B cell (primary cell): ENCODE results near the gene NLRX1. TPM values are rescaled to one million over a fixed set of nuclear protein-coding genes. Genes with fewer than 3 reads are reported as not detected.
"Not testable (repeated sequence)": the region's sequence is repeated elsewhere in the genome, so short reads cannot be mapped to it uniquely, and the experiment has no call there.

Experiments
- ATAC-seq: fragments of 200-7000 bp; cut with Tn5 transposase; one replicate; pipeline ENCODE4 v1.10.0; 2021; ENCODE audit warnings: low read depth, mild to moderate bottlenecking, moderate number of reproducible peaks, moderate library complexity
- CTCF ChIA-PET: fragments of 350-600 bp; sonication (Branson Sonifier 250); formaldehyde crosslinking; loops from one replicate; lab custom pipeline; 2021; ENCODE audit warnings: antibody characterized with exemption, inconsistent platforms; lab: Charles Lee
- POLR2A ChIA-PET: fragments of 350-600 bp; sonication (Branson Sonifier 250); formaldehyde crosslinking; loops from one replicate; lab custom pipeline; 2021; ENCODE audit warnings: antibody characterized with exemption; lab: Charles Lee
- DNase-seq: peaks from one replicate; pipeline ENCODE4 v3.0.0; 2013
- H2AFZ ChIP-seq: 2 replicates; pipeline ENCODE4 v1.6.1; 2012; ENCODE audit warnings: mild to moderate bottlenecking, low read depth, low read length; ENCODE audit not compliant: insufficient read depth, poor library complexity, severe bottlenecking
- H3K27ac ChIP-seq, 2 donors: 1 replicate in 1 of 2; 2 replicates in 1 of 2; pipeline ENCODE4 v1.5.1; 2012 to 2013; ENCODE audit warnings: low read length in 2 of 2, mild to moderate bottlenecking in 2 of 2, moderate library complexity in 1 of 2
- H3K27me3 ChIP-seq, 4 experiments: fragments of 200-600 bp in 1 of 4; sonication (generic) in 1 of 4; replicated peaks in 1 of 4; 1 replicate in 2 of 4; 2 replicates in 2 of 4; pipeline versions ENCODE4 v1.6.1 to v1.7.0; 2013 to 2016; ENCODE audit warnings: low read length in 3 of 4, mild to moderate bottlenecking in 2 of 4, mixed read lengths in 1 of 4, moderate library complexity in 1 of 4; ENCODE audit not compliant: insufficient read depth in 4 of 4, control insufficient read depth in 3 of 4; ENCODE audit errors: control extremely low read depth in 1 of 4
- H3K36me3 ChIP-seq, 2 experiments: replicated peaks in 1 of 2; 1 replicate in 1 of 2; 2 replicates in 1 of 2; pipeline versions ENCODE4 v1.6.1 to v1.7.1; 2013; ENCODE audit warnings: low read length in 1 of 2; ENCODE audit not compliant: insufficient read depth in 2 of 2, control insufficient read depth in 1 of 2; ENCODE audit errors: control extremely low read depth in 1 of 2, extremely low read depth in 1 of 2
- H3K4me1 ChIP-seq, 2 donors: fragments of 200-600 bp in 1 of 2; sonication (generic) in 1 of 2; 1 replicate in 1 of 2; 2 replicates in 1 of 2; pipeline versions ENCODE4 v1.5.1 to v1.6.1; 2013 to 2017; ENCODE audit warnings: low read length in 2 of 2; ENCODE audit not compliant: control insufficient read depth in 2 of 2, insufficient read depth in 2 of 2
- H3K4me2 ChIP-seq: replicated peaks from 2 replicates; pipeline ENCODE3; 2012; ENCODE audit warnings: mild to moderate bottlenecking, low read depth, low read length; ENCODE audit not compliant: poor library complexity, severe bottlenecking
- H3K4me3 ChIP-seq, 5 experiments: fragments of 200-600 bp in 1 of 5; sonication (generic) in 1 of 5; 1 replicate in 3 of 5; 2 replicates in 2 of 5; pipeline versions ENCODE4 v1.5.1 to v1.7.0; 2011 to 2016; ENCODE audit warnings: low read length in 4 of 5, mild to moderate bottlenecking in 4 of 5, low read depth in 2 of 5, control low read depth in 1 of 5, moderate library complexity in 1 of 5; ENCODE audit not compliant: insufficient read depth in 1 of 5; ENCODE audit errors: control extremely low read depth in 1 of 5, extremely low read depth in 1 of 5
- H3K79me2 ChIP-seq: fragments of 200-600 bp; sonication (generic); one replicate; pipeline ENCODE4 v1.6.0; 2016; ENCODE audit warnings: low read length; ENCODE audit not compliant: control insufficient read depth, insufficient read depth
- H3K9ac ChIP-seq: fragments of 200-600 bp; sonication (generic); 2 replicates; pipeline ENCODE4 v1.6.1; 2017; ENCODE audit warnings: mild to moderate bottlenecking, low read length, moderate library complexity
- H3K9me3 ChIP-seq, 3 donors: one replicate each; pipeline versions ENCODE4 v1.6.1 to v1.7.1; 2013; ENCODE audit warnings: low read length in 2 of 3; ENCODE audit not compliant: control insufficient read depth in 2 of 3, insufficient read depth in 1 of 3; ENCODE audit errors: control extremely low read depth in 1 of 3
- H4K20me1 ChIP-seq: 2 replicates; pipeline ENCODE4 v1.6.0; 2012; ENCODE audit warnings: mild to moderate bottlenecking, low read length; ENCODE audit not compliant: insufficient read depth, control insufficient read depth, poor library complexity, severe bottlenecking
- H3K27ac Mint-ChIP-seq: one replicate; pipeline ENCODE4 v1.8.0; 2021; ENCODE audit warnings: mixed read lengths
- H3K27me3 Mint-ChIP-seq: one replicate; pipeline ENCODE4 v1.8.0; 2021; ENCODE audit warnings: mixed read lengths
- H3K4me1 Mint-ChIP-seq: one replicate; pipeline ENCODE4 v1.8.0; 2021; ENCODE audit warnings: mixed read lengths
- H3K4me3 Mint-ChIP-seq: one replicate; pipeline ENCODE4 v1.8.0; 2021; ENCODE audit warnings: mixed read lengths
- H3K9me3 Mint-ChIP-seq: one replicate; pipeline ENCODE4 v1.8.0; 2022; ENCODE audit warnings: mixed read lengths; ENCODE audit not compliant: insufficient read depth
- CTCF ChIP-seq: fragments of 200-600 bp; IDR thresholded peaks from one replicate; pipeline ENCODE4 v1.8.0; 2022; ENCODE audit warnings: antibody characterized with exemption, mild to moderate bottlenecking
- EZH2 ChIP-seq: IDR thresholded peaks from 2 replicates; pipeline ENCODE4 v1.6.1; 2012; ENCODE audit warnings: borderline replicate concordance, low read depth, mild to moderate bottlenecking, moderate library complexity, low read length; ENCODE audit not compliant: insufficient read depth, poor library complexity, severe bottlenecking
- WGBS: methylation state at CpG from one replicate; pipeline ENCODE4 v1.1.5; 2013; ENCODE audit warnings: missing lambda C conversion rate; ENCODE audit not compliant: insufficient coverage; 5-methylcytosine and 5-hydroxymethylcytosine counted together
- intact Hi-C: fragments of 100-400 bp; cut with micrococcal nuclease; formaldehyde crosslinking; loops from one replicate; pipeline ENCODE4 v1.10.0; 2022
- polyA plus RNA-seq: library from polyadenylated mRNA; depleted of rRNA; stranded (reverse); fragments of >200 nt; gene quantifications from 2 replicates; pipeline ENCODE4 v1.2.3, GENCODE V29; 2012
- total RNA-seq, 2 donors: library from RNA; stranded (reverse); fragments of 120-200 nt in 1 of 2; gene quantifications; 1 replicate in 1 of 2; 2 replicates in 1 of 2; pipeline versions ENCODE4 v1.2.3 to v1.2.4, GENCODE V29; 2013 to 2022

NLRX1 gene
- total and polyA plus RNA-seq, 2 donors (not counting 1 experiment from before 2014, with no cell fraction given) = 6.3 to 10.4 TPM

- Histone ChIP-seq H3K27ac (no peak overlapping the region), H3K4me3 (no peak overlapping the region), H3K9ac (no peak overlapping the region), H3K79me2 (no peaks in the 10 kb centered on the region), H3K36me3 (peaks cover 0 to 3% of the 10 kb centered on the region in 2 experiments), H4K20me1 (no peaks in the 10 kb centered on the region), H3K9me3 (no peaks in the 10 kb centered on the region), H3K4me1 (no peaks in the 10 kb centered on the region), H3K27me3 (no peaks in the 10 kb centered on the region), H3K4me2 (no peak overlapping the region), H2AFZ (no peak overlapping the region)
- WGBS = 95% methylated on average over 15 of the region's 17 CpGs
- ChIA-PET CTCF (no interaction called here), POLR2A (interaction anchor here (0.6 to 0.7 kb wide), 2 partner anchors 23 to 186 kb away, joined by 3 read pairs; no protein-coding TSS in a partner anchor)
- DNase-seq (no peak), ATAC-seq (no peak)
- peaks cover 4% of the 10 kb centered on the region for H3K4me1 Mint-ChIP-seq
- no peak overlapping the region for H3K27ac Mint-ChIP-seq
- no peak overlapping the region for H3K4me3 Mint-ChIP-seq
- TF ChIP-seq CTCF (no peak), EZH2 (no peak)
- intact Hi-C loops = no loop called here
- H3K9me3 Mint-ChIP-seq = no peaks in the 10 kb centered on the region
- H3K27me3 Mint-ChIP-seq = no peaks in the 10 kb centered on the region
Observed at GRCh38 chr11:119181677-119182412, 13.3 kb downstream of the NLRX1 start.

GRCh38 chr11:119184399-119184798, 15.9 kb downstream of the NLRX1 start:
- H3K9me3 Mint-ChIP-seq, intact Hi-C loops, H3K4me1 Mint-ChIP-seq, H4K20me1 ChIP-seq, H3K4me2 ChIP-seq, H3K4me3 Mint-ChIP-seq, ATAC-seq, POLR2A ChIA-PET, H3K4me1 ChIP-seq, H3K27me3 Mint-ChIP-seq, H3K79me2 ChIP-seq, H3K27me3 ChIP-seq, H3K4me3 ChIP-seq, H3K9me3 ChIP-seq, H2AFZ ChIP-seq, H3K27ac ChIP-seq, H3K36me3 ChIP-seq, H3K9ac ChIP-seq, DNase-seq, H3K27ac Mint-ChIP-seq: not testable (repeated sequence)
- WGBS = 83% methylated on average over 3 of the region's 9 CpGs
- CTCF ChIA-PET = interaction anchor here (0.6 kb wide), 1 partner anchor 13 kb away, joined by 4 read pairs; no protein-coding TSS in a partner anchor
